CD4-positive, alpha-beta T cell treated with Interleukin-4 for 1 hour (primary cell): ENCODE results near the gene NTSR1.

Source experiments
- DNase-seq, 2 donors: peaks; one replicate each; pipeline ENCODE4 v3.0.0-alpha.2; 2020 to 2022

Gene NTSR1

DNA sequence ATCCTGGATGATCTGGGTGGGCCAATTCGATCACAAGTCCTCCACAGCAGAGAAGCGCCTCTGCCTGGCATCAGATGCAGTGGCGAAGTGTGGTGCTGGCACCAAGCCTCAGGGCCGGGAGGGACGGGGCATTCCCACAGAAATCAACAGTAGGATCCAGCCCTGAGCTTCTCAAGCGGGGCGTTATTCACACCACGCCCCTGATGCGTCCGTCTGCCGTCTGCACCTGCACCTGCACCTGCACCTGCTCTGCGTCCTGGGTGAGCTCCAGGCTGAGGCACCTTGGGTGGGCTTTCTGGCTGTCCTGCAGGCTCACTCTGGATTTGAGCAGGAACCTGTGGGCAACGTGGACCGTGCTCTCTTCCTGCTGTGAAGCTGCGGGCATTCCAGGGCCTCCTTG is 13.8 kb upstream of the NTSR1 start:
- no peak for DNase-seq

DNA sequence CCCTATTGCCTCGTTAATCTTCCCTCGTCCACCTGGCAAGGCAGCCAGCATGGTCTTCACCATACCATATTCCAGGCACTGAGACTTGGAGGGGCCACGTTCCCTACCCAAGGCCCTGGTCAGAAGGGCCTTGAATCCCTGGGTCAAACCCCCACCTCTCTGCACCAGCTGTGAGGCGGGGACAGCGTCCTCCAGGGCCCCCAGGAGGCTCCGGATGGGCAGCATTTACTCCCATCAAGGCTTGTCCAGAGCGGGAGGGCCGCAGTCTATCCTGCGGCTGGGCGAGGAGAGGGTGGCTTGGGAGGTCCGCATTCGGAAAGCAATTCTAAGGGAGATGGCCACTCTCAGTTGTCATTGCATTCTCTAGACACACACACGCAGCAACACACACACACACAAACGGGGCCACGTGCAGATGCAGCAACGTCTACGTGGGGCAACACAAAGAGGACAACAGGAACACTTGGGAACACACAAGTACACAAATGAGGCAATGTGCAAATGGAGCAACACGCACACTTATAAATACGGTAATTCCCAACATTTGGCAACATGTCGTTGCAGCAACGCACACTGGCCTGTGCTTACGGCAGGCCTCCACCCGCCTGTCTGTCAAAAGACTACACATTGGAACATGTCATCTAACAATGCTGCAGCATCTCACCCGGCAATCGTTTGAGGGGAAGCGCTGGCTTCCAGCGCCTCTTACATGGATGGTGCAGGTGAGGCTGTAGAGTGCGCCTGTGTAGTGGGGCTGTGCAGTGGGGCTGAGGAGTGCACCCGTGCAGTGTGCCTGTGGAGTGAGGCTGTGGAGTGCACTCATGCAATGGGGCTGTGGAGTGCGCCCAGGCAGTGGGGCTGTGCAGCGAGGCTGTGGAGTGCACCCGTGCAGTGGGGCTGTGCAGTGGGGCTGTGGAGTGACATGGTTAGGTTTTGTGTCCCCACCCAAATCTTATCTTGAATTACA is 12.9 kb upstream of the NTSR1 start:
- no peak for DNase-seq

DNA sequence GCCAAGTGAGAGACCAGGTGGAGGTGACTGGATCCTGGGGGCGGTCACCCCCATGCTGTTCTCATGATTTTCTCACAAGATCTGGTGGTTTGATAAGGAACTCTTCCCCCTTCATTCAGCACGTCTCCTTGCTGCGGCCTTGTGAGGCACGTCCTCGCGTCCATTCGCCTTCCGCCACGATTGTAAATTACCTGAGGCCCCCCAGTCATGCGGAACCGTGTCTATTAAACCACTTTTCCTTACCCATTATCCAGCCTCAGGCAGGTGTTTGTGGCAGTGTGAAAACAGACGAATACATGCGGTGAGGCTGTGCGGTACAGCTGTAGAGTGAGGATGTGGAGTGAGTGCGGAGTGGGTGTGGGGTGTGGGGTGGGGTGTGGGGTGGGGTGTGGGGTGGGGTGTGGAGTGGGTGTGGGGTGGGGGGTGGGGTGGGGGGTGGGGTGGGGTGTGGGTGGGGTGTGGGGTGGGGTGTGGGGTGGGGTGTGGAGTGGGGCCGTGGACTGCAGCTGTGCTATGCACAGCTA is 12.1 kb upstream of the NTSR1 start:
- DNase-seq: no peak

DNA sequence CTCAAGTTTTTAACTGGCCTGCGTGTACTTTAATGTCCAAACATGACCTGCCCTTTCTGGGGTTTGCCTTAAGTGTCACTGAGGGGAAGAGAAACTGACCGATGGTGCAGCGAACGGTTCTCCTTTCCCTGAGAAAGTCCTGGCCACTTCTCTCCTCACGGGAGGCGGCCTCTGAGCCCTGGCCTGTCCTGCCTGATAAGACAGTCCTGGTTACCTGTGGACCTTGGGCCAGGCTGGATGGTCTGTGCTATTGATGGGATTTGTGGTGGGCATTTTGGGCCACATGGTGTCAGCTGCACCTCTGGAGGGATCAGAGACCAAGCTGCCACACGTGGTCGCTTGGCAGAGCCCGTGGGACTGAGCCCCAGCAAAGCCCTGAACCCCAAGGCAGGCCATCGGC is 11.6 kb upstream of the NTSR1 start:
- DNase-seq: peak in 1 of 2 donors; percentile 13

DNA sequence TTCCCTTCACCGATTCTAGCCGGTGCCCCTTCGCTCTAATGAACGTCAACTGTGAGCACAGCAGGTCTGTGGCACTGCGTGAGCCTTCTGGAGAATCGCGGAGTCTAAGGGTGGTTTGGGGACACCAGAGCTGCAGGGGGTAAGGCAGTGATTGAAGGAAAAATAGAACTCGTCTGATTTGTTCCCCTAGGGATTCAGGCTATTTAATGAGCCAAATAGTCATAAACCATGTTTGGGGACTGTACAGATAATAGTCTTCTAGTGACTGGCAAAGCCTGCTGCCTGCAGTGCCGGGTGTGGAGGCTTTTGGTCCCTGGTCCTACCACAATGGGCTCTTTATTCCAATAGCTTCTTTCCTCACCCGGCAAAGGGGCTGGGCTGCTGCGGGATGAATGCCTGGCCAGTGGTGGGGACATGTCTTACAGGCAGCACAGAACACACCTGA is 11.1 kb upstream of the NTSR1 start:
- DNase-seq: no peak

DNA sequence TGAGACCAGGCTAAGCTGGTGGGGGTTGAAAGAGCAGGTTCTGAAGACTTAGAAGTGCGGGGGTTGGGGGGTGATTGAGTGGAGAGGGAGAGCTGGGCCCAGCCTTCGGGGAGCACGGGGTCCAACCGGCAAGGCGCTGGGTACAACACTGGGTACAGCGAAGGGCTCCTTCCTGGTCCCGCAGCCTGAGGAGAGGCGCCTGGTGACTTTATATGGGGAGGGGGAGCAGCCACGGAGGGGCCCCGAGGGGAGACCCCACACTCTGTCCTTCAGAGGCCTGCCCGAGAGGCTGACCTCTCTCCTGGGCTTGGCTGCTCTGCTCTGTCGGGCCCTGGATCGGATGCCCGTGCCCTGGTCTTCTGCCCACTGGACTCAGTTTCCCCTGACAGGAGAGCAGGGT is 10.4 kb upstream of the NTSR1 start:
- DNase-seq: no peak

DNA sequence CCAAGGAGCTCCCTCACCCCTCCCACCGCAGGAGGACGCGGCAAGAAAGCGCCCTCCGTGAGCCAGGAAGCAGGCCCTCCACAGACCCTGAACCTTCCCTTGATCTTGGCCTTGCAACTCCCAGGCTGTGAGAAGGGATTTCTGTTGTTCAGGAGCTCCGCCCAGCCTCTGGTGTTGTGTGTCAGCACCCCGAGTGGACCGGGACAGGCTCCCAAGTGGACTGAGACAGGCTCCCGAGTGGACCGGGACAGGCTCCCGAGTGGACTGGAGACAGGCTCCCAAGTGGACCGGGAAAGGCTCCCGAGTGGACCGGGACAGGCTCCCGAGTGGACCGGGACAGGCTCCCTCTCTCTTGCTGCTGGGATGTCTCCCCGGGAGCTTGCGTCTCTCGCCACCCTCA is 9.3 kb upstream of the NTSR1 start:
- no peak for DNase-seq

DNA sequence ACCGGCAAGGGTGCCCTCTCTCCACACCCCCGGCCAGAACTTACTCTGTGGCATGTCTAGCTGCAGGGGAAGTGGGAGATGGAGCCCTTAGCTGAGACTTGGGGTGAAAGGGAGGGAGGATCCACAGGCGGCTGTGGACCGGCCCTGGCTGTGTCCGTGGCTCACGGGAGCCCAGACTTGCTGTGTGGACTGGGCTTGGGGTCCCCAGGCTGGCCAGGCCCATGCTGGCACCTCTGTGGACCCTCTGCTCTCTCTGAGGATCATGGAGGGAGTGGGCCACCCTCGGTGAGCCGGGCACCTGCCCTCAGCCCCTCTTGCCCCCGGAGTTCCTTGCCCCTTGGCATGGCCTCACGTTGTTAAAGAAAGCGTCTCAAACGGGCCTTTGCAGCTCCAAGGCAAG is 8.9 kb upstream of the NTSR1 start:
- no peak for DNase-seq

DNA sequence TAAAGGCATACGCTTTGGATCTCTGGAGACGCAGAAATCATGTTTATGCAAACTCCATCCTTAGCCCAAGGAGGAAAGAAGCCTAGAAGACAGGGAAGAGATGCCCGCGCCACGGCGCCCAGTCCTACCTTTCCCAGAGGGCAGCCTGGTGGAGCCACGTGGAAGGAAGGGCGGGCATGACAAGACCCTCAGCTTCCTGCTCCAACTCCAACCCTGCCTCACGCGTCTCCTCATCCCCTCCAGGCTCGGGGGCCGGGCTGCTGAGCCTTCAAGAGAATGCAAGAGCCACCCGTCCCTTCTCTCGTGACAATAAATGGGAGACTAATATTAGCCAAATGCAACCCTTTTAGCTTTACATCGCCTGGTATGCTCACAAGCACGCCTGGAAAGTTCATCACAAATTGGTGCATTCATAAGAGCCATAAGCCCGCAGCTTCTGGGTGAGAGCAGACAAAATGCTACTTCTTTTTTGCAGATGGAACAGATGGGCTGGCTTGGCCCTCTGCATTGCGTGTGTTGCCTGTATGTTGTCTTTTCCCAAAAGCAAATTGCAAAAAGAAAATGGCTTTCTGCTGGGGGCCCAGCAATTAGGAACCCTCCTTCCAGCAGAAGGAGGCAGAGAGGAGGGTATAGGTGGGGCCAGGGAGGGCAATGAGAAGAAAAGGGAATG is 8.2 kb upstream of the NTSR1 start:
- no peak for DNase-seq

DNA sequence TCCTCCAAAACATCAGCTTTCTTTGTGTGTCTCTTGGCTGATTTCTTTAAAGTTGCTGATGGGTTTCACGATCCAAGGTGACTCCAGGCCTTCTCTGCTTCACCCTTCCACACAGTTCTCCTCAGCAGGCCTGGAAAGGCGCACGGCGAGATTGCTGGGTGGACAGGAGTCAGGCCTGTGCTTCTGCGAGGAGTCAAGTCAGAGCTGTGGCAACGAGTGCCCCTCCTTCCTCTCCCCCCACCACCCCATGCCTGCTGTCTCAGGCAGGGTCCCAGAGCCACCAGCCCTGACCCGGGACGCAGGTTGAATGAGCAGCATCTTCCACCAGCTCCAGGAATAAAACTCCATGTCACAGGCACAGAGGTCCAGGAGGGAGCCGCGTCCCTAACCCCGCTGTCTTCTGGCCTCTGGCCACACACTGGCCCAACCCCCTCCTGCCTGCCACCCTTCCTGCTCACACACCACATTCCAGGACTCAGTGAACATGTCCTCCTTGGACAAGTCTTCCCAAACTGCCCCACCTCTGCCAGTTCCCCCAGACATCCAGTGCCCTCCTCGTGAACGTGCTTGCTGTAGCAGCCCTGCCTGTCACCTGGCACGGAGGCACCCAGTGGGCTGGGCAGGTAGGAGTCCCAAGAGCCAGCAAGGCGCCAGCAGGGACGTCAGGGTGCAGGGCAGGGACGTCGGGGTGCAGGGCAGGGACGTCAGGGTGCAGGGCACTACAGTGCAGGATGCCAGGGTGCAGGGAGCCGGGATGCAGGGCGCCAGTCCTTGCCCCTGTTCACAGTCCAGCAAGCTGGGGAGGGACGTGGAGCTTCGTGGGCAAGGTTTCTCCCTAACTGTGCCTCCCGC is 7.2 kb upstream of the NTSR1 start:
- DNase-seq: no peak

DNA sequence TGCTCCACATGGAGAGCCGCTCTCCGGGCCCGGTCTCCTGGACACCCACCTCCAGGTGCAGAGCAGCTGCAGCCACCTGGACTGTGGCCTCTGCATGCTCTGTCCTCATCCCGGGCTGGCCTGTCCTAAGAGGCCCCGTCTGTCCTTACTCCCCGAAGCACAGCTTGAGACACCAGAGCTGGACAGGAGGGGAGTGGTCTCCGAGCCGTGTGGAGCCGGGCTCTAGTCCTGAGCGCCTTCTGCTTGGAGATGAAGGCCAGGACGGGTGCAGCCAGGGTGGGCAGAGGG is 6.7 kb upstream of the NTSR1 start:
- DNase-seq: no peak

DNA sequence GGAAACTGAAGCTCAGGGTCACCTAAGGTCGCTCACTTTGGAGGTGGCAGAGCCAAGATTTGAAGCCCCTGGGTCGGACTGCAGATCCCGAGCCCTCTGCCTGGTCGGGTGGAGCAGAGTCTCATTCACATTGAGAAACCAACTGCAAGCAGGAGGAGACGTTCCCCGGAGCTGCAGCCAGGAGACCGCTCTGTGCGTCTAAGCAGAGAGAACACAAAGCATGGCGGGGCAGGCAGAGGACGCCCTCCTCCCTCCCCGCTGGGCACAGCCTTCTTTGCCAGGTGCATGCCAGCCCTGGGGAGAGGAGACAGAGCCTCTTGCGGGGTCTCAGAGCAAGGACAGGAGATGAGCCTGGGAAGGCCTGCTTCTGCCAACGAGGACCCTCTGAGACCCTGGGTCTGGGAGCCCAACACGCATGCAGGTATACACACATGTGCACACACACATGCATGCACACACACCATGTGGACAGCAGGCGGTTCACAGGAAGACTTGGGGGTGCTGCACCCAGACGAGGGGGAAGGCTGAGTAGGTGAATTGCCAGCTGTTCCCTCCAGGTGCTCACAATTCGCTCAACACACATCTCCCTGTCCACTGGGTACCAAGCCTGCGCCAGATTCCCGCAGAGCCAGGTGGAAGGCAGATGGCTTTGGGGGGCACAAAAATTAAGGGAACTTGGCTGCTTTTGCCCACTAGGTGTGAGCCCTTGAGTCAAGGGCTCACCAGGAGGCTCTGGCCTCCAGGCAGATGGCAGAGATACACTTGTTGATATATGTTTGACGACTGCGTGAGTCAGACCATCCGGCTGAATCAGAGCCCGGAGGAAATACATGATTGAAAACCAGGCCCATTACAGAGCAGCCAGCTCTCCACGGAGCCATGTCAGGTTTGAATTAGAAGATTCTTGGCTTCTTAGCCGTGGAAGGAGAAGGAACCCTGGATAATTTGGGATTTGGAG is 5.5 kb upstream of the NTSR1 start:
- DNase-seq: peak in 1 of 2 donors; percentile 7

DNA sequence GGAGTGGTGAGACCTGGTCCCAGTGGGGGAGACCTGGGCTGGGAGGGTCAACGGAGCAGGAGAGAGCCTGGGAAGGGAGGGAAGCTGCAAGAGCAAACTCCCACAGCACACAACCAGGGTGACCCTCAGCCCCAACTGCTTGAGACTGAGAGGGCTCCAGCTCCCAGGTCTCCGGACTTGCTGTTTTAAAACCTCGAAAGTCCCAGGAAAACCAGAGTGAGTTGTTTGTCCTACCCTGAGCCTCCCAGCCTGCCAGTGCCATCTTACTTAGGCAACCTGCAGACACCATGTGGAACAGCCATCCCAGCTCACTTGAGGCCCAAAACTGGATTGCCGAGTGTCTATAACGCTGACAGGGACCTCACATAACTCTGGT is 4.8 kb upstream of the NTSR1 start:
- DNase-seq: no peak

DNA sequence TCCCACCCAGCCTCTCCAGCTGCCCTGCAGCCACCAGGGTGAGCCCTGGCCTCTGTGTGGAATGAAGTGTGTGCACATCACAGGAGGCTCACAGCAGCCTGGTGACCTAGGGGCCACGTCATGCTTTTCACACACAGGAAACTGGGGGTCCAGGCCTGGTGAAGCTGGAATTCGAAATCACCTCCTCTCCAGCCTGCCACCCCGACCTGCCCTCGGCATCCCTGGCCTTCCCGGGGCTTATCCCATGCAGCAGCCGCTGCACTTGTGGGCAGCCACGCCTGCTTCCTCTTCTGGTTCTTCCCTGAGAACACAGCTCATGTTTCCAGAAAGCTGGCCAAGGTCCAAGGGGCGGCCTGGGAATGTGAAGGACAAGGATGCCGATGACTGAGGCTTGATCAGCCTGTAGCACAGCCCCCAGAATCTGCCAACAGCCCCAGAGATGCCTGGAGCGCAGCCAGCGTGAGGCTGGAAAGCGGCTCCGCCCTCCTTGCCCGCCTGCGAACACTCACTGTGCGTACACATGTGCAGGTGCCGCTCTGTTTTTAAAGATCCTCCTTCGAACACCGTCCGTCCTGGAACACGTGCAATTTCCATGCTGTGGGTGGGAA is 4.2 kb upstream of the NTSR1 start:
- no peak for DNase-seq

DNA sequence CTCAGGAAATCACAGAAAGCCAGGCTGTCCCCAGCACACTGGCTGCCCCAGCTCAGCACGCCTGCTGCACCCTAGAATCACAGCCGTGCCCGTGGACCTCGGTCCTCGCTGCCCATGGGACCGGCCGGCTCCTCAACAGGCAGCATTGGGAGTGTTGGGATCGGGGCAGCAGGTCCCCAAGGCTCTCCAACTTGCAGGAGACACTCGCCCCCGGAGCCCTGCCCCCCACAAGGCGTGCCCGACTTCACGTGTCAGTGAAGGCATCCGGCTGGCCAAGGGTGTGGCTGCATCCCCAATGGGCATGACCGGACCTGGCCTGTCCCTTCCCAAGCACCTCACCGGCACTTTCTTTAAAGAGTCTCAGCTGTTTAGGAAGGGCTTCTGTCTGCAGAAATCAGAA is 3.0 kb upstream of the NTSR1 start:
- no peak for DNase-seq

DNA sequence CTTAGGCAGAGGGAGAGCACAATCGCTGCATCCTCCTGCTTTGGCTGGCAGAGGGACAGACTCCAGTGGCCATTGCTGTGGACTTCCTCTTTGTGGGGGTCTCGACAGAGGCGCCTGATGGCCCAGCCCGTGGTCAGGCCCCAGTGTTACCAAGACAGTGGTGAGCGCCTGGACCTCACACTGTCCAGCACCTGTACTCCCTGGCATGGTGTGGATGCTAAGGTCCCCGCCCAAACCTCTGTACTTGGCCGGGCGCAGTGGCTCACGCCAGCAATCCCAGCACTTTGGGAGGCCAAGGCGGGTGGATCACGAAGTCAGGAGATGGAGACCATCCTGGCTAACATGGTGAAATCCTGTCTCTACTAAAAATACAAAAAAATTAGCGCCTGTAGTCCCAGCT is 2.3 kb upstream of the NTSR1 start:
- no peak for DNase-seq

DNA sequence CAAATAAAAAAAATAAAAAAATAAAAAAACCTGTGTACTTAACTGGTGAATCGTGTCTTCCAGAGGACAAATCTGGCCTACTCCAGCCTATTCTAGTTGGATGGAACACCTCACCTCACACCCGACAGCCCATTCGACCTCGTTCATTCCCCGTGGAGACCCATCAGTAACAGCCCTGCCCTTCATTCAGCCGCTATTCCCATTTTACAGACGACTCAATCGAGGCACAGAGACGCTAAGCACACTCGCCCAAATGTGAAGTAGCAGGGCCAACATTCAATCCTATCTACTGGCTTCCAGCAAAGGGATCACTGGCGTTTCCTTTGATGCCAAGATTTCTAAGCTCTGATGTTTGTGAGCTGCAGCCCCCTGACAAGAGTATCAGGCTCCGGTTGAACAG is 1.8 kb upstream of the NTSR1 start:
- no peak for DNase-seq

DNA sequence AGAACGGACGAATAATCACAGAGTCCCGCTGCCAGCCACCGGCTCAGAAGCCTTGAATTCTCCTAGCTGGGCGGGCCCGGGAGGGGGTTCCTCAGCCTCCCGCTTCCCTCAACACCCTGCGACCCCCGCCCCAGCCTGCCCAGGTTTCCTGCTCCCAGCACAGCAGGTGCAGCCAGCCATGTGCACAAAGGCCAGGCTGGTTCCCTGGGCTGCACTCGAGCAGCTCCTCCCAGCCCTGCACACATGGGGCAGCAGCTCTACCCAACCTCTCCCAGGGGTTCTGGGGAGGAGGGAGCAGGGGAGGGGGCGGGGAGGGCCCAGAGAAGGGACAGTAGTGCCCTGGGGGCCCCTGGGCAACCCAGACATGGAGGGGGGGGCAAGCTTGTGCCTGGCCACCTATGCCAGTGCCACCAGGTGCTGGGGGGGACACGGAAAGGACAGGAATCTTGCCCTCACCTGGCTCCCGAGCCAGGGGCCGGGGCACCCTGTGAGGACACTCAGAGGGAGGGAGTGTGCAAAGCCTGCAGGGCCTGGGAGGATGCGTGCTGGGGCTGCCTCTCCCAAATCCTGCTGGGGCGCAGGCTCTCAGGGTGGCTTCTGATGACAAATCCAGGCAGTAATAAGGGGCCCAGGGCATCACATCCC is 1.2 kb upstream of the NTSR1 start:
- no peak for DNase-seq

DNA sequence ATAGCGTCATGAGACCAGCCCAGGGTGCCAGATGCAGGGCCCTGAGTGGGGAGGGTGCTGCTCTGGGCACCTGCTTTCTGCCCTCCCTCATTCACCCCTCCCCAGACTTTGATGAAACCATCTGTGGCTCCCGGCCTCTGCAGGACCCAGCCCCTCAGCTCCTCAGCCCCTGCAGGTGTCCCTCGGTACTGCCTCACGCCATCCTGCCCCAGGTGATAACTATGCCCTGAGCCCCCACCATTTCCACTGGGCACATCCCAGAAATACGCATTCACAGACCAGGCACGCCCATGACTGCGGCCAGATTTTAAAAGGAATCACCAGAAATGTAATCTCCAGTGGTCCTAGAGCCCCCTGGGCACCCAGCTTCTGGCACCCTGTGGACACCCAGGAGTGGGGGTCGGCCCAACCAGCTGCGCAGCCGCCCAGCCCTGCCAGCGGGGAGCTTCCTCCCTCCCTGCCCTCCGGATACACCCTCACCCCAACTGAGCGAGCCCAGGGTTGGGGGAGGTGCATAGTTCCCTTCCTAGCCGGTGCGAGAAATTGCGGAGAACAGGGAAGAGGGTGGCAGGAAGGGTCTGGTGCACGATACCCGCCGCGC is 615 bp upstream of the NTSR1 start:
- peak in 1 of 2 donors; percentile 10 for DNase-seq

DNA sequence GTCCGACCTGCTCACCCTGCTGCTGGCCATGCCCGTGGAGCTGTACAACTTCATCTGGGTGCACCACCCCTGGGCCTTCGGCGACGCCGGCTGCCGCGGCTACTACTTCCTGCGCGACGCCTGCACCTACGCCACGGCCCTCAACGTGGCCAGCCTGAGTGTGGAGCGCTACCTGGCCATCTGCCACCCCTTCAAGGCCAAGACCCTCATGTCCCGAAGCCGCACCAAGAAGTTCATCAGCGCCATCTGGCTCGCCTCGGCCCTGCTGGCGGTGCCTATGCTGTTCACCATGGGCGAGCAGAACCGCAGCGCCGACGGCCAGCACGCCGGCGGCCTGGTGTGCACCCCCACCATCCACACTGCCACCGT is 885 bp downstream of the NTSR1 start:
- no peak for DNase-seq
